Measurements from ENCODE around the gene DNAH10.

Gene DNAH10

GRCh38 chr12:123727878-123728277, 34.2 kb upstream of the DNAH10 start:
- no peak for TF ChIP-seq CTCF (IDR thresholded peaks at IDR 0.05; ENCODE audit: insufficient read depth, low read depth, low read length, missing control alignments)
- DNase-seq (ENCODE audit: low read depth), result no peak
- H3K4me3 ChIP-seq (ENCODE audit: low read length), result no peak overlapping the region

- DNase-seq (ENCODE audit: low read depth), result no peak
- no peak overlapping the region for H3K4me3 ChIP-seq (ENCODE audit: low read length)
- TF ChIP-seq CTCF (IDR thresholded peaks at IDR 0.05; ENCODE audit: insufficient read depth, low read depth, low read length, missing control alignments), result no peak
Measured at GRCh38 chr12:123731596-123731995, 30.5 kb upstream of the DNAH10 start.

GRCh38 chr12:123732251-123732650, 29.9 kb upstream of the DNAH10 start:
- no peak for TF ChIP-seq CTCF (IDR thresholded peaks at IDR 0.05; ENCODE audit: insufficient read depth, low read depth, low read length, missing control alignments)
- no peak for DNase-seq (ENCODE audit: low read depth)
- H3K4me3 ChIP-seq (ENCODE audit: low read length), result no peak overlapping the region

GRCh38 chr12:123733229-123733628, 28.9 kb upstream of the DNAH10 start:
- TF ChIP-seq CTCF (IDR thresholded peaks at IDR 0.05; ENCODE audit: insufficient read depth, low read depth, low read length, missing control alignments), result no peak
- no peak for DNase-seq (ENCODE audit: low read depth)
- H3K4me3 ChIP-seq (ENCODE audit: low read length), result no peak overlapping the region

- no peak overlapping the region for H3K4me3 ChIP-seq (ENCODE audit: low read length)
- DNase-seq (ENCODE audit: low read depth), result no peak
- TF ChIP-seq CTCF (IDR thresholded peaks at IDR 0.05; ENCODE audit: insufficient read depth, low read depth, low read length, missing control alignments), result no peak
Measured at GRCh38 chr12:123734268-123734667, 27.8 kb upstream of the DNAH10 start.

- no peak for DNase-seq (ENCODE audit: low read depth)
- no peak for TF ChIP-seq CTCF (IDR thresholded peaks at IDR 0.05; ENCODE audit: insufficient read depth, low read depth, low read length, missing control alignments)
- H3K4me3 ChIP-seq (ENCODE audit: low read length), result no peak overlapping the region
Measured at GRCh38 chr12:123741937-123742572, 20.0 kb upstream of the DNAH10 start.

- DNase-seq (ENCODE audit: low read depth), result no peak
- no peak overlapping the region for H3K4me3 ChIP-seq (ENCODE audit: low read length)
- TF ChIP-seq CTCF (IDR thresholded peaks at IDR 0.05; ENCODE audit: insufficient read depth, low read depth, low read length, missing control alignments), result no peak
Measured at GRCh38 chr12:123743002-123743401, 19.1 kb upstream of the DNAH10 start.
